A549 (cell line): Measurements from ENCODE around the gene FAS. TPM values are rescaled to one million over a fixed set of nuclear protein-coding genes. Genes with fewer than 3 reads are reported as not detected.

Source experiments
- ATAC-seq, 2 experiments: fragments of 200-7000 bp in 1 of 2; fragments of >200 bp in 1 of 2; cut with Nextera tagmentation in 1 of 2; cut with Tn5 transposase in 1 of 2; 3 replicates each; pipeline versions ENCODE4 v1.8.0 to v1.9.1; 2018 to 2020; ENCODE audit warnings: mild to moderate bottlenecking in 1 of 2, moderate library complexity in 1 of 2
- CTCF ChIA-PET: fragments of 300-600 bp; sonication (Branson Sonifier 250); formaldehyde crosslinking; extraction: SDS; loops from one replicate; lab custom pipeline; 2021; ENCODE audit warnings: antibody characterized with exemption, inconsistent platforms; lab: Yijun Ruan, JAX
- POLR2A ChIA-PET: fragments of 350-600 bp; formaldehyde crosslinking; extraction: SDS; loops from one replicate; lab custom pipeline; 2021; ENCODE audit warnings: antibody characterized with exemption, inconsistent platforms; lab: Yijun Ruan, JAX
- DNase-seq, 2 experiments: peaks; one replicate each; pipeline versions ENCODE4 v3.0.0 to v3.0.0-alpha.2; 2011 to 2016; ENCODE audit warnings: low read depth in 1 of 2, low spot score in 1 of 2
- FAIRE-seq: peaks from 2 replicates; lab custom pipeline; 2011; peaks lifted over from hg19 to GRCh38; lab: Jason Lieb, UNC
- H3K27ac ChIP-seq, 2 experiments: fragments of >200 bp; sonication (Bioruptor Twin); formaldehyde crosslinking; 3 replicates each; pipeline ENCODE4 v1.5.1; 2016 to 2017
- H3K4me1 ChIP-seq: fragments of >200 bp; sonication (Bioruptor Twin); formaldehyde crosslinking; 3 replicates; pipeline ENCODE4 v1.6.1; 2016
- H3K4me2 ChIP-seq: fragments of >200 bp; sonication (Bioruptor Twin); formaldehyde crosslinking; 3 replicates; pipeline ENCODE4 v1.6.1; 2016
- H3K4me3 ChIP-seq: fragments of >200 bp; sonication (Bioruptor Twin); formaldehyde crosslinking; 3 replicates; pipeline ENCODE4 v1.5.1; 2016
- H3K9me3 ChIP-seq: fragments of >200 bp; sonication (Bioruptor Twin); formaldehyde crosslinking; 3 replicates; pipeline ENCODE4 v1.6.1; 2016
- BHLHE40 ChIP-seq: IDR thresholded peaks from 2 replicates; pipeline ENCODE4 v1.6.1; 2012; ENCODE audit warnings: low read depth, low read length, inconsistent platforms
- CHD2 ChIP-seq: fragments of 150-350 bp; IDR thresholded peaks from 2 replicates; pipeline ENCODE4 v1.6.1; 2014; ENCODE audit warnings: low read length; ENCODE audit not compliant: partially characterized antibody
- ELK1 ChIP-seq: fragments of 150-350 bp; IDR thresholded peaks from 2 replicates; pipeline ENCODE4 v1.6.1; 2014; ENCODE audit warnings: low read depth, mild to moderate bottlenecking, low read length
- EP300 ChIP-seq, 2 experiments: fragments of >200 bp; sonication (Bioruptor Twin); formaldehyde crosslinking; IDR thresholded peaks; 2 replicates in 1 of 2; 3 replicates in 1 of 2; pipeline ENCODE4 v1.6.1; 2016 to 2017
- ESRRA ChIP-seq: fragments of 150-350 bp; IDR thresholded peaks from 2 replicates; pipeline ENCODE4 v1.6.1; 2014; ENCODE audit warnings: mild to moderate bottlenecking, low read length, borderline replicate concordance
- FOXS1 ChIP-seq: fragments of 250-450 bp; sonication (Bioruptor Pico); IDR thresholded peaks from 2 replicates; pipeline ENCODE4 v1.5.0; 2020; ENCODE audit warnings: mild to moderate bottlenecking, moderate library complexity
- GATA3 ChIP-seq: IDR thresholded peaks from 2 replicates; pipeline ENCODE4 v1.6.1; 2012; ENCODE audit warnings: borderline replicate concordance
- JUNB ChIP-seq: fragments of >200 bp; sonication (Bioruptor Twin); formaldehyde crosslinking; IDR thresholded peaks from 2 replicates; pipeline ENCODE4 v1.6.1; 2016
- MAFK ChIP-seq: fragments of 450-650 bp; IDR thresholded peaks from 2 replicates; pipeline ENCODE4 v1.6.1; 2014; ENCODE audit not compliant: partially characterized antibody
- MAX ChIP-seq: IDR thresholded peaks from 2 replicates; pipeline ENCODE4 v1.6.1; 2012
- MAZ ChIP-seq: fragments of 150-350 bp; IDR thresholded peaks from 2 replicates; pipeline ENCODE4 v1.6.1; 2014; ENCODE audit warnings: antibody characterized with exemption, low read depth, low read length, borderline replicate concordance
- NR3C1 ChIP-seq: fragments of >200 bp; sonication (Bioruptor Twin); formaldehyde crosslinking; IDR thresholded peaks from 3 replicates; pipeline ENCODE4 v1.6.1; 2017
- POLR2A ChIP-seq: IDR thresholded peaks from 2 replicates; pipeline ENCODE4 v1.6.1; 2012; ENCODE audit warnings: mild to moderate bottlenecking, low read length
- POLR2AphosphoS2 ChIP-seq: conservative IDR thresholded peaks from 2 replicates; pipeline ENCODE4 v1.6.1; 2012; ENCODE audit warnings: low read length, improper control_type of control experiment, inconsistent platforms
- RAD21 ChIP-seq, 2 experiments: fragments of >200 bp in 1 of 2; sonication (Bioruptor Twin) in 1 of 2; formaldehyde crosslinking in 1 of 2; IDR thresholded peaks in 1 of 2; conservative IDR thresholded peaks in 1 of 2; 2 replicates in 1 of 2; 3 replicates in 1 of 2; pipeline ENCODE4 v1.6.1; 2012 to 2018; ENCODE audit warnings: inconsistent platforms in 1 of 2
- RARB ChIP-seq: fragments of 250-450 bp; sonication (Bioruptor Pico); IDR thresholded peaks from 2 replicates; pipeline ENCODE4 v1.8.0; 2021; ENCODE audit warnings: mild to moderate bottlenecking, moderate library complexity
- RCOR1 ChIP-seq: fragments of 150-350 bp; IDR thresholded peaks from 2 replicates; pipeline ENCODE4 v1.6.1; 2014; ENCODE audit warnings: antibody characterized with exemption, low read length, low read depth
- REST ChIP-seq: fragments of 200-600 bp; sonication (generic); IDR thresholded peaks from 2 replicates; pipeline ENCODE4 v1.6.1; 2016; ENCODE audit warnings: antibody characterized with exemption, mild to moderate bottlenecking, moderate library complexity
- RNF2 ChIP-seq: fragments of 200-600 bp; sonication (generic); IDR thresholded peaks from 2 replicates; pipeline ENCODE4 v1.6.1; 2016; ENCODE audit warnings: low read depth, mild to moderate bottlenecking, antibody characterized with exemption, moderate library complexity, borderline replicate concordance
- USF2 ChIP-seq: fragments of 450-650 bp; IDR thresholded peaks from 2 replicates; pipeline ENCODE4 v1.6.1; 2014; ENCODE audit warnings: antibody characterized with exemption
- ZC3H11A ChIP-seq: fragments of 450-650 bp; IDR thresholded peaks from 2 replicates; pipeline ENCODE4 v1.6.1; 2014; ENCODE audit warnings: antibody characterized with exemption, mild to moderate bottlenecking
- WGBS: methylation state at CpG from one replicate; pipeline ENCODE4 v1.1.6; 2017; ENCODE audit errors: missing lambda C conversion rate; 5-methylcytosine and 5-hydroxymethylcytosine counted together
- polyA plus RNA-seq, 4 experiments: library from polyadenylated mRNA; depleted of rRNA in 3 of 4; stranded (reverse); fragments of >200 nt; fragmentation: RNase III in 1 of 4; extraction: RNeasy Plus Mini Kit Qiagen cat#74134 plus additional on column Dnase treatment in 1 of 4; gene quantifications; 2 replicates in 3 of 4; 3 replicates in 1 of 4; pipeline ENCODE4 v1.2.3, GENCODE V29; 2011 to 2017

The FAS gene
- polyA plus RNA-seq, 2 of the 4 experiments (the other 2 are of a cell fraction): 21.0 to 29.5 TPM

GRCh38 chr10:89055159-89055558, 64.6 kb downstream of the FAS start:
- Histone ChIP-seq H3K27ac (no peak overlapping the region), H3K4me3 (no peak overlapping the region), H3K9me3 (no peaks in the 10 kb centered on the region), H3K4me1 (no peaks in the 10 kb centered on the region), H3K4me2 (no peak overlapping the region)
- POLR2A ChIA-PET: no interaction called here
- FAIRE-seq: no peak
- ATAC-seq: no peak
- TF ChIP-seq POLR2AphosphoS2 (no peak), REST (no peak)
- CTCF ChIA-PET: interaction anchor here (0.9 to 1.1 kb wide), 2 partner anchors 25 to 144 kb away, joined by 4 to 6 read pairs; no protein-coding TSS in a partner anchor
- DNase-seq: no peak
- 67% methylated on average over 5 of the region's 5 CpGs for WGBS

GRCh38 chr10:89062861-89063260, 72.3 kb downstream of the FAS start:
- no peak for FAIRE-seq
- TF ChIP-seq MAZ (no peak), RARB (no peak), FOXS1 (CRISPR knock-in tag) (no peak), ELK1 (no peak), GATA3 (no peak), POLR2A (no peak), BHLHE40 (no peak), NR3C1 (no peak), CHD2 (no peak), JUNB (no peak), MAX (no peak), MAFK (no peak), USF2 (no peak), ZC3H11A (no peak), RNF2 (no peak), POLR2AphosphoS2 (no peak), EP300 (IDR thresholded peaks at IDR 0.05) (no peak), RCOR1 (no peak), ESRRA (no peak), RAD21 (conservative IDR thresholded peaks at IDR 0.05 in 1 of 2, IDR thresholded peaks at IDR 0.05 in 1 of 2) (no peak)
- TF ChIP-seq, all 56 proteins: peak for 0
- no peak overlapping the region for H3K4me3 ChIP-seq
- ATAC-seq (no peak), DNase-seq (no peak)
- no peak overlapping the region for H3K4me2 ChIP-seq
- POLR2A ChIA-PET: no interaction called here
- no peaks in the 10 kb centered on the region for H3K4me1 ChIP-seq
- no peak overlapping the region for H3K27ac ChIP-seq
- 5% methylated on average over 1 of the region's 1 CpG for WGBS
- no peaks in the 10 kb centered on the region for H3K9me3 ChIP-seq
- CTCF ChIA-PET: no interaction called here
